Measurements from ENCODE around the gene CNTNAP2.

CNTNAP2 gene

GRCh38 chr7:147941381-147941780, 1824.8 kb downstream of the CNTNAP2 start:
- TF ChIP-seq FOXM1 (IDR thresholded peaks at IDR 0.05; ENCODE audit: borderline replicate concordance), result no peak
- no peak for TF ChIP-seq PKNOX1 (IDR thresholded peaks at IDR 0.05)
- TF ChIP-seq L3MBTL2 (conservative IDR thresholded peaks at IDR 0.05), result no peak
- no peak for TF ChIP-seq BHLHE40 (IDR thresholded peaks at IDR 0.05; ENCODE audit: borderline replicate concordance)
- no peak for TF ChIP-seq ARNT (IDR thresholded peaks at IDR 0.05)
- no peak for TF ChIP-seq ZNF384 (IDR thresholded peaks at IDR 0.05)
- no peak for TF ChIP-seq CTBP1 (IDR thresholded peaks at IDR 0.05; ENCODE audit: borderline replicate concordance)
- no peak for TF ChIP-seq FOXA1 (IDR thresholded peaks at IDR 0.05)
- TF ChIP-seq TARDBP (IDR thresholded peaks at IDR 0.05), result no peak
- TF ChIP-seq SP1 (IDR thresholded peaks at IDR 0.05), result no peak
- no peak for TF ChIP-seq ELF4 (IDR thresholded peaks at IDR 0.05)
- TF ChIP-seq NFRKB (IDR thresholded peaks at IDR 0.05), result no peak
- no peak for TF ChIP-seq SUZ12 (IDR thresholded peaks at IDR 0.05)
- ChIA-PET POLR2A (no interaction called here), CTCF (interaction anchor here (0.5 kb wide), 1 partner anchor 358 kb away, joined by 3 read pairs; no protein-coding TSS in a partner anchor)
- DNase-seq (ENCODE audit: extremely low spot score), result no peak

GRCh38 chr7:147944321-147944720, 1827.7 kb downstream of the CNTNAP2 start:
- CTCF ChIA-PET, result no interaction called here
- TF ChIP-seq FOXA1 (IDR thresholded peaks at IDR 0.05), result no peak
- TF ChIP-seq LEF1 (IDR thresholded peaks at IDR 0.05; ENCODE audit: borderline replicate concordance), result no peak
- no peak for TF ChIP-seq FOXM1 (IDR thresholded peaks at IDR 0.05; ENCODE audit: borderline replicate concordance)
- no peak for TF ChIP-seq FOXK2 (IDR thresholded peaks at IDR 0.05)
- no peak for TF ChIP-seq TARDBP (IDR thresholded peaks at IDR 0.05)
- TF ChIP-seq CTBP1 (IDR thresholded peaks at IDR 0.05; ENCODE audit: borderline replicate concordance), result no peak
- no peak for TF ChIP-seq NFRKB (IDR thresholded peaks at IDR 0.05)
- TF ChIP-seq SP1 (IDR thresholded peaks at IDR 0.05), result no peak
- no peak for TF ChIP-seq BHLHE40 (IDR thresholded peaks at IDR 0.05; ENCODE audit: borderline replicate concordance)
- no peak for TF ChIP-seq ZNF384 (IDR thresholded peaks at IDR 0.05)
- no peak for TF ChIP-seq ELF4 (IDR thresholded peaks at IDR 0.05)
- TF ChIP-seq SUZ12 (IDR thresholded peaks at IDR 0.05), result no peak
- TF ChIP-seq L3MBTL2 (conservative IDR thresholded peaks at IDR 0.05), result no peak
- TF ChIP-seq ARNT (IDR thresholded peaks at IDR 0.05), result no peak
- no peak for TF ChIP-seq HDGF (IDR thresholded peaks at IDR 0.05; ENCODE audit: borderline replicate concordance)
- TF ChIP-seq PKNOX1 (IDR thresholded peaks at IDR 0.05), result no peak

GRCh38 chr7:147952918-147953317, 1836.3 kb downstream of the CNTNAP2 start:
- no peak for DNase-seq (ENCODE audit: extremely low spot score)
- no peak for TF ChIP-seq FOXA1 (IDR thresholded peaks at IDR 0.05)
- TF ChIP-seq FOXK2 (IDR thresholded peaks at IDR 0.05), result no peak
- no peak for TF ChIP-seq TARDBP (IDR thresholded peaks at IDR 0.05)
- no peak for TF ChIP-seq HDGF (IDR thresholded peaks at IDR 0.05; ENCODE audit: borderline replicate concordance)
- no peak for TF ChIP-seq SUZ12 (IDR thresholded peaks at IDR 0.05)
- TF ChIP-seq LEF1 (IDR thresholded peaks at IDR 0.05; ENCODE audit: borderline replicate concordance), result no peak
- no peak for TF ChIP-seq ARNT (IDR thresholded peaks at IDR 0.05)
- no peak for TF ChIP-seq PKNOX1 (IDR thresholded peaks at IDR 0.05)
- no peak for TF ChIP-seq ELF4 (IDR thresholded peaks at IDR 0.05)
- TF ChIP-seq ZNF384 (IDR thresholded peaks at IDR 0.05), result no peak
- no peak for TF ChIP-seq BHLHE40 (IDR thresholded peaks at IDR 0.05; ENCODE audit: borderline replicate concordance)
- TF ChIP-seq FOXM1 (IDR thresholded peaks at IDR 0.05; ENCODE audit: borderline replicate concordance), result no peak
- no peak for TF ChIP-seq NFRKB (IDR thresholded peaks at IDR 0.05)
- TF ChIP-seq CTBP1 (IDR thresholded peaks at IDR 0.05; ENCODE audit: borderline replicate concordance), result no peak
- no peak for TF ChIP-seq SP1 (IDR thresholded peaks at IDR 0.05)
- TF ChIP-seq L3MBTL2 (conservative IDR thresholded peaks at IDR 0.05), result no peak
- ChIA-PET POLR2A (no interaction called here), CTCF (no interaction called here)

More at GRCh38 chr7:147944321-147944720, 1827.7 kb downstream of the CNTNAP2 start:
- no peak for DNase-seq (ENCODE audit: extremely low spot score)
- POLR2A ChIA-PET, result no interaction called here

GRCh38 chr7:147968046-147968610, 1851.5 kb downstream of the CNTNAP2 start:
- DNase-seq (ENCODE audit: extremely low spot score), result no peak
- TF ChIP-seq LEF1 (IDR thresholded peaks at IDR 0.05; ENCODE audit: borderline replicate concordance), result no peak
- TF ChIP-seq FOXM1 (IDR thresholded peaks at IDR 0.05; ENCODE audit: borderline replicate concordance), result no peak
- TF ChIP-seq FOXK2 (IDR thresholded peaks at IDR 0.05), result no peak
- no peak for TF ChIP-seq SP1 (IDR thresholded peaks at IDR 0.05)
- TF ChIP-seq ZNF384 (IDR thresholded peaks at IDR 0.05), result no peak
- TF ChIP-seq ELF4 (IDR thresholded peaks at IDR 0.05), result no peak
- no peak for TF ChIP-seq NFRKB (IDR thresholded peaks at IDR 0.05)
- no peak for TF ChIP-seq SUZ12 (IDR thresholded peaks at IDR 0.05)
- no peak for TF ChIP-seq ARNT (IDR thresholded peaks at IDR 0.05)
- TF ChIP-seq PKNOX1 (IDR thresholded peaks at IDR 0.05), result no peak
- TF ChIP-seq CTBP1 (IDR thresholded peaks at IDR 0.05; ENCODE audit: borderline replicate concordance), result no peak
- ChIA-PET POLR2A (no interaction called here), CTCF (no interaction called here)

- TF ChIP-seq NFRKB (IDR thresholded peaks at IDR 0.05) (no peak), SP1 (IDR thresholded peaks at IDR 0.05) (no peak), L3MBTL2 (conservative IDR thresholded peaks at IDR 0.05) (no peak), CTBP1 (IDR thresholded peaks at IDR 0.05; ENCODE audit: borderline replicate concordance) (no peak), HDGF (IDR thresholded peaks at IDR 0.05; ENCODE audit: borderline replicate concordance) (no peak), ZNF384 (IDR thresholded peaks at IDR 0.05) (no peak), ELF4 (IDR thresholded peaks at IDR 0.05) (no peak), PKNOX1 (IDR thresholded peaks at IDR 0.05) (no peak), FOXA1 (IDR thresholded peaks at IDR 0.05) (no peak), TARDBP (IDR thresholded peaks at IDR 0.05) (no peak), LEF1 (IDR thresholded peaks at IDR 0.05; ENCODE audit: borderline replicate concordance) (no peak), SUZ12 (IDR thresholded peaks at IDR 0.05) (no peak), BHLHE40 (IDR thresholded peaks at IDR 0.05; ENCODE audit: borderline replicate concordance) (no peak), FOXM1 (IDR thresholded peaks at IDR 0.05; ENCODE audit: borderline replicate concordance) (no peak), FOXK2 (IDR thresholded peaks at IDR 0.05) (no peak), ARNT (IDR thresholded peaks at IDR 0.05) (no peak)
- POLR2A ChIA-PET, result no interaction called here
- no peak for DNase-seq (ENCODE audit: extremely low spot score)
- CTCF ChIA-PET, result no interaction called here
These were observed 1855.1 kb downstream of the CNTNAP2 start for GRCh38 chr7:147971606-147972110.
